Endothelial cell of hepatic sinusoid (primary cell): ENCODE data around the gene RNF212B.
"Not testable (repeated sequence)": the region's sequence is repeated elsewhere in the genome, so short reads cannot be mapped to it uniquely, and the experiment has no call there.

Experiments used
- in situ Hi-C: cut with HindIII; loops from 2 replicates; pipeline ENCODE4 v1.10.0; 2017; ENCODE audit warnings: low sequenced_read_pairs

Gene RNF212B

GRCh38 chr14:23242076-23242475, 4.3 kb downstream of the RNF212B start:
- in situ Hi-C loops: no loop called here

- in situ Hi-C loops: no loop called here
Measured at GRCh38 chr14:23243066-23243465, 5.3 kb downstream of the RNF212B start.

- in situ Hi-C loops: no loop called here
Measured at GRCh38 chr14:23245282-23245681, 7.5 kb downstream of the RNF212B start.

DNA sequence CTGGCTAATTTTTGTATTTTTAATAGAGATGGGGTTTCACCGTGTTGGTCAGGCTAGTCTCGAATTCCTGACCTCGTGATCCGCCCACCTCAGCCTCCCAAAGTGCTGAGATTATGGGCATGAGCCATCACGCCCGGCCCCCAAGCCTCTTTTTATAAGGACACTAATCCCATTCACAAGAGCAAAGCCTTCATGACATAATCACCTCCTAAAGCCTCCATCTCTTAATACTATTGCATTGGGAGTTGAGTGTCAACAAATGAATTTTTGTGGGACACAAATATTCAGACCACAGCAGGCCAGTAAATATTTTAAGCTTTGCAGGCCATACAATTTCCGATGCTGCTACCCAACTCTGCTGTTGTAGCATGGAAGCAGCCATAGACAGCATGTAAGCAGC, 10.9 kb downstream of the RNF212B start:
- in situ Hi-C loops: no loop called here

- in situ Hi-C loops: no loop called here
Measured at GRCh38 chr14:23249824-23250223, 12.1 kb downstream of the RNF212B start.

GRCh38 chr14:23252006-23252405, 14.3 kb downstream of the RNF212B start:
- in situ Hi-C loops: no loop called here

DNA sequence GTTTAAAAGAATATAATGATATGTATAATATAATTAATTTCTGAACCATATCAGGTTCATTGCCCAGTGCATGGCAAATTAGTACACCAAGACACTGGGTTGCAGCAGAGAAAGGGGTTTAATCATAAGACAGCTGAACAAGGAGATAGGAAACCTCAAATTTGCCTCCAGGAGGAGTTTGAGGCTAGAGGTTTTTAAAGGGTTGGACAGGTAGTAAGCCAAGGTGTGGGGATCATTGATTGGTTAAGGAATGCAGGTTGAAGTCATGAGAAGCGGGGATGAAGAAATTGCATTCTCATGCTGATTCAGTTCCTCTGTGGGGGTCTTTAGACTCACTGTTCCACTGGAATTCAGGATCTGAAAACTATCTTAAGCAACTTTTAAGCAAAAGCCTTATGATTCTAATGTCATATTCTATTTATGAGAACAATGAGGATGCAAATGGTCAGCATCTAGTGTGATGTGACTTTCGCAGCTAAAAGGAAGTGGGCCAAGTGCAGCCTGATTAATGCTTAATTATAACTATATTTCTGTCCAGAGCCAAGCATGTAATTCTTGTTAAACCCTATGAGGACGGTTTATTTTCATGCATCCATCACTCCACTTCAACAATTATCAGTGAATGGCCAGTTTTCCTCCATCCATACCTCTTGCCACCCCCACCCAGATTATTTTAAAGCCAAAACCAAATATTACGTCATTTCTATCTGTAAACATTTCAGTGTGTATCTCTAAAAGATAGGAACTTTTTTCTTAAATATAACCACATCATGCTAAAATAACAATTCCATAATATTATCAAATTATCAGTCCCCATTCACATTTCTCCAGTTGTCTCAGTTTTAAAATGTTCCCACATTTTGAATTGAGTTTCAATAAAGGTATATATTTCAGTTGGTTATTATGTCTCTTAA, 14.9 kb downstream of the RNF212B start:
- in situ Hi-C loops: no loop called here

DNA sequence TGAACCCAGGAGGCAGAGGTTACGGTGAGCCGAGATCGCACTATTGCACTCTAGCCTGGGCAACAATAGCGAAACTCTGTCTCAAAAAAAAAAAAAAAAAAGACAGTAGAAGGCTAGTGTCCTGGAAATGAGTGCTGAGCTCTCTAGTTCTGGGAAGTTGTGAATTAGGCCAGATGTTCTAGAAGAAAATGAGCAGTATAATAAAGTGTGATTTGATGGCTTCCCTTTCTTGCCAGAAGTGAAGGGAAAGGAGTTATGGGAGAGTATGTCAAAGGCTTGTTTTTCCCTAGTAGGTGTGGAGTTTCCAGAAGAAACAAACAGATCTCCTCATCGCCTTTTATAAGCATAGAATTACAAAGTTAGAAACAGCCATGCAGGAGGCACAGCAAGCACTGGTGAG, 20.5 kb downstream of the RNF212B start:
- in situ Hi-C loops: no loop called here

- in situ Hi-C loops: no loop called here
Measured at GRCh38 chr14:23259426-23259825, 21.7 kb downstream of the RNF212B start.

GRCh38 chr14:23260849-23261248, 23.1 kb downstream of the RNF212B start:
- in situ Hi-C loops: not testable (repeated sequence)

- in situ Hi-C loops: no loop called here
Measured at GRCh38 chr14:23269193-23269592, 31.5 kb downstream of the RNF212B start.

DNA sequence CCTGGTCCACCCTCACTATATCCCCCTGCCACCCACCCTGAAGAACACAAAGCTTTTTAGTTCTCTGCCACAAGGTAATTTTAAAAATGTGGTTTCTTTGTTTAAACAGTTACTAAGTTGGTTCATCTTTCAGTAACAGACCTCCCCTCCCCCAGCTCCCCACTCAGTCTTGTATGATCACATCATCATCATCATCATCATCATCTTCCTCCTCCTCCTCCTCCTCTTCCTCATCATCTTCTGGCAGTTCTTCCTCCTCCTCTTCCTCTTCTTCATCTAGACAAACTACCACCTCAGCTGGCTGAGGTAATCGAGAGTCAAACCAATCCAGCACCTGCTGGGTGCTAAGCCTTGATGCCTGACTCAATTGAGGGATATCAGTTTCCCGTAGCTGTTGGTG, 37.7 kb downstream of the RNF212B start:
- in situ Hi-C loops: no loop called here

- in situ Hi-C loops: no loop called here
Measured at GRCh38 chr14:23277189-23277588, 39.5 kb downstream of the RNF212B start.

- in situ Hi-C loops: not testable (repeated sequence)
Measured at GRCh38 chr14:23277928-23278327, 40.2 kb downstream of the RNF212B start.

DNA sequence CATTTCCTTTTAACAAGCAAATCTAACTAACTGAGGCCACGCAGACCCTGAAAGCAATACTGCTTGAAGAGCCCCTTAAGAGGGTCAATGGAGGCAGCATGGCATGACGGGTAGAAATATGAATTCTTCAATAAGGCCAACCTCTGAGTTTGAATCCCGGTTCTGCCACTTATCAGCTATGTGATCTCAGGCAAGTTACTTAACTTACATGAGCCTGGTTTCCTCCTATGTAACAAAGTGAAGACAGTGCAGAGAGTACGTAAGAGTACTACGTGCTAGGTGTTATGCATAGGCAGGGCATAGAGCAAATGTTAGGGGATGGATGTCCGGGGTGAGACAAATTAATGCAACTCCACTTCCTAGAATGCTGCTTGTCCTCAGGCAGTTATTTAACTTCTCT, 43.5 kb downstream of the RNF212B start:
- in situ Hi-C loops: no loop called here

DNA sequence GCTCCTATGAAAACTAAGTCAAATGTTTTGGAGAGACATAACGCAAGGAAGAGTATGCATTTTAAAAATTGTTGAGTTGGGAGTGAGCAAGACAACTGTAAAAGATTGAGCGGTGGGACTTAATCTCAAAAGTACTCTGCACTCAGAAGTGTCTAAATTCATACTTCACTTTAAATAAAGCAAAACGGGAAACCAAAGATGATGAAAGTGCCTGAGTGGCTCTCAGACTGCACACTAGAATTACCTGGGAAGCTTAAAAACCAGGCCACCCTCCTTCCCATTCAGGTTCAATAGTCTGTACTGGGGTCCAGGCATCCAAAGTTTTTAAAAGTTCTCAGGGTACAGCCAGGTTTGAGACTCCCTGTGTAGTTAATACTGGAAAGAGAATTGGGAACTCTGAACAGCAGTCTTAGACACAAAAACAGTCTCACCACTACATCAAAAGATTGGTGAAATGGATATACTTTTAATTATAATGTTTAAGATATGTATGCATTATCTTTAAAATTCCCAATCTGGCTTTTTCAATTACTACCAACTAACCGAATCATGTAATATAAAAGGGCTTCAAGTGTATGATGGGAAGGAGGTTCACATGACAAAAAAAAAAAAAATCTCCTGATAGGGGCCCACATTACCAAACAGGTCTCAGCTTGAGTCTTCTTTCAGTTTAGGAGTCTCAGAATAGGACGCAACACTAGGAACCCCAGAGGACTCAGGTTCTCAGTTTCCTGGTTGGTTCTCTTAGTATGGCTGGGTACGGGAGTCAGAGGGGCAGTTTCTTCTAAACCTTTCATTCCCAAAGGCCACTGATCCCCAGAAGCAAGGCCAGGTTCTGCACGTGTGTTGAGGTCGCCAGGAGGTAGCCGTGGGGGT, 47.2 kb downstream of the RNF212B start:
- in situ Hi-C loops: no loop called here

DNA sequence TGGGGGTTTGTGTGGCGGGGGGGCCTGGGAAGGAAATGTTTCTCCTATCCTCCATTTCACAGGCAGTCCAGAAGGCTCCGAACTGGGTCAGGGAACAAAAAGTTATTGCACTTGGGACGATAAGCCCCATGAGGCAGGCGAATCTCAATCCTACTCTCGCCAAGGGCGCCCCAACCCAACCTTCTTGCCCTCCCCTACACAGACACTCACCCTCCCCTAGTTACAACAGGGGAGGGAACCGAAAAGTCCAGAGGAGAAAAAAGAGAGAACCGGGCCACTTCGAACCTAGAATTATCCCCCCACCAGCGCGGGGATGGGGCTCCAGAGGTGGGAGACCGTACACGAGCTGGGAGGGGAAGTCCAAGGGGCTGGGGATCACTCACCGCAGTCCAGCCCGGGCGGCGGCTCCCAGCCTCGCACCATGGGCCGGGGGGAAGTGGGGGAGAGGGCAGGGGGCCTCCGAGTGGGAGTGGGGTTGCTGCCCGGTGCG, 47.8 kb downstream of the RNF212B start:
- in situ Hi-C loops: no loop called here

- in situ Hi-C loops: no loop called here
Measured at GRCh38 chr14:23286020-23286901, 48.5 kb downstream of the RNF212B start, which contains the start of gene HOMEZ. Gene HOMEZ (minus strand): TSS chr14:23286132. CDS start chr14:23285952, 180 bp downstream.

DNA sequence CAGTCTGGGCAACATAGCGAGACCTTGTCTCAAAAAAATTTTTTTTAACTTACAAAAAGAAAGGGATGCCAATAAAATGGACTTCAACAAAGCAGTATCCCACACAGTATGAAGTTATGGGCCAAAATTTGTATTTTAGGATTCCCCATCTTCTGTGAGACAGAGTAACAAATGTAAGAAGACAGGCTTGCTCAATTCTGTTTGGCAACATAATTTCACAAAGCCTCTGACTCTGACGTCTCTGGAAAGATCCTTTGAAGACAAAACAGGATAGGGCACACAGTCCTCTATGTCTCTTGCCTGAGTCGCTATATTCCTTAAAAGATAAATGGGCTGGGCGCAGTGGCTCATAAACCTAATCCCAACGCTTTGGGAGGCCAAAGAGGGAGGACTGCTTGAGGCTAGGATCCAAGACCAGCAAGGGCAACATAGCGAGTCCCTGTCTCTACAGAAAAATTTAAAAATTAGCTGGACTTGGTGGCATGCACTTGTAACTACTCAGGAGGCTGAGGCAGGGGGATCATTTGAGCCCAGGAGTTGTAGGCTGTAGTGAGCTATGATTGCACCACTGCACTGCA, 49.3 kb downstream of the RNF212B start:
- in situ Hi-C loops: no loop called here
